ENCODE measurements around the gene RFX5. TPM values are rescaled to one million over a fixed set of nuclear protein-coding genes. Genes with fewer than 3 reads are reported as not detected.

RFX5 gene
- total RNA-seq, 4 donors from 2014 or later = 36.0 to 69.9 (median 58.4) TPM

- H3K4me1 ChIP-seq = peaks cover 9 to 10% of the 10 kb centered on the region in 2 donors
- no peak for DNase-seq
- intact Hi-C loops (cut with DNase I) = no loop called here
- H3K36me3 ChIP-seq = peaks cover 13 to 16% of the 10 kb centered on the region in 2 donors
- TF ChIP-seq CTCF (IDR thresholded peaks at IDR 0.05) (no peak), POLR2A (IDR thresholded peaks at IDR 0.05) (no peak)
- peak overlapping the region in 2 of 3 donors; percentile 88 to 92 for H3K27ac ChIP-seq
- H3K4me3 ChIP-seq (replicated peaks in 1 of 3) = peak overlapping the region in 2 of 3 donors; percentile 18 to 58
- no peaks in the 10 kb centered on the region for H3K27me3 ChIP-seq
- no peaks in the 10 kb centered on the region for H3K9me3 ChIP-seq
- WGBS, 2 donors = 26 to 27% methylated on average over 12 of the region's 12 CpGs
Measured at GRCh38 chr1:151347523-151348246, 633 bp upstream of the RFX5 start.

GRCh38 chr1:151346082-151346768 is 827 bp downstream of the RFX5 start:
- peaks cover 14 to 17% of the 10 kb centered on the region in 2 donors for H3K36me3 ChIP-seq
- intact Hi-C loops (cut with DNase I) = no loop called here
- peak overlapping the region; percentile 10 to 92 (median 88) for H3K27ac ChIP-seq
- TF ChIP-seq POLR2A (IDR thresholded peaks at IDR 0.05) = no peak
- TF ChIP-seq CTCF (IDR thresholded peaks at IDR 0.05) = no peak
- peaks cover 9 to 10% of the 10 kb centered on the region in 2 donors for H3K4me1 ChIP-seq
- no peaks in the 10 kb centered on the region for H3K27me3 ChIP-seq
- no peaks in the 10 kb centered on the region for H3K9me3 ChIP-seq
- H3K4me3 ChIP-seq (replicated peaks in 1 of 3) = peak overlapping the region in 2 of 3 donors; percentile 29 to 58
- no peak for DNase-seq
- WGBS, 2 donors = 48% methylated on average over 7 of the region's 7 CpGs

DNA sequence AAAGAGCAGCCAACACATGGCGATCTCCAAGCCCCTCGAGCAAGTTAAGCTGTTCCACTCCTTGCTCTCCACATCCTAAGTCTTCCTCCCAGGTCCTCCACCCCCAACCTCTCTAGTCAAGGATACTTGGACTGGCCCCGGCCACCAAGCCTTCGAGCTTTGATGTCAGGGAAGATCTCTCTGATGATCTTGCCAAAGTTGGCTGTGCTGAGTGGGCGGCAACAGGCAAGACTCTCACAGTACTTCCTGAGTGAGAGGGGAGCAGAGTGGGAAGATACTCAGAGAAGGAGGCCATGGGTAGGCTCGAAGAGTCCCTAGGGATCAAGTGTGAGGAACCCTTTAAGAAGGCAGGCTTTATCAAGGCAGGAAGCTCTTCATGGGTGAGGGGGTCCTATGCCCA is 2.8 kb downstream of the RFX5 start:
- Histone ChIP-seq H3K4me1 (peaks cover 10 to 12% of the 10 kb centered on the region in 2 donors), H3K27me3 (no peaks in the 10 kb centered on the region), H3K36me3 (peaks cover 14 to 17% of the 10 kb centered on the region in 2 donors), H3K27ac (no peak overlapping the region), H3K4me3 (replicated peaks in 1 of 3) (no peak overlapping the region), H3K9me3 (no peaks in the 10 kb centered on the region)
- intact Hi-C loops (cut with DNase I) = no loop called here
- TF ChIP-seq CTCF (IDR thresholded peaks at IDR 0.05) = no peak
- DNase-seq = no peak
- 78 to 82% methylated on average over 6 of the region's 6 CpGs for WGBS, 2 donors

- no peaks in the 10 kb centered on the region for H3K9me3 ChIP-seq
- WGBS, 2 donors = 71 to 80% methylated on average over 9 of the region's 9 CpGs
- H3K27me3 ChIP-seq = no peaks in the 10 kb centered on the region
- no peak for TF ChIP-seq CTCF (IDR thresholded peaks at IDR 0.05)
- no peak for TF ChIP-seq POLR2A (IDR thresholded peaks at IDR 0.05)
- no peak overlapping the region for H3K4me3 ChIP-seq (replicated peaks in 1 of 3)
- H3K4me1 ChIP-seq = peaks cover 10 to 12% of the 10 kb centered on the region in 2 donors
- no peak for DNase-seq
- H3K36me3 ChIP-seq = peaks cover 14 to 17% of the 10 kb centered on the region in 2 donors
- intact Hi-C loops (cut with DNase I) = loop anchor here (2.0 kb wide), 1 partner anchor 43 kb away; no protein-coding TSS in a partner anchor
- H3K27ac ChIP-seq = no peak overlapping the region
Measured at GRCh38 chr1:151343587-151343986, 3.5 kb downstream of the RFX5 start.

- no peak overlapping the region for H3K4me3 ChIP-seq (replicated peaks in 1 of 3)
- peaks cover 7 to 12% of the 10 kb centered on the region in 2 donors for H3K4me1 ChIP-seq
- peak; percentile 56 to 72 for DNase-seq
- H3K36me3 ChIP-seq = peaks cover 14 to 17% of the 10 kb centered on the region in 2 donors
- no peaks in the 10 kb centered on the region for H3K9me3 ChIP-seq
- H3K27me3 ChIP-seq = no peaks in the 10 kb centered on the region
- 62 to 70% methylated on average over 6 of the region's 6 CpGs for WGBS, 2 donors
- H3K27ac ChIP-seq = no peak overlapping the region
- TF ChIP-seq POLR2A (IDR thresholded peaks at IDR 0.05) (no peak), CTCF (IDR thresholded peaks at IDR 0.05) (no peak)
- intact Hi-C loops (cut with DNase I) = loop anchor here (2.0 kb wide), 1 partner anchor 42 kb away; no protein-coding TSS in a partner anchor
Measured at GRCh38 chr1:151342569-151342968, 4.5 kb downstream of the RFX5 start.

Measured in thyroid gland (tissue), 4 donors.